ENCODE results near the gene FHOD3. TPM values are rescaled to one million over a fixed set of nuclear protein-coding genes. Genes with fewer than 3 reads are reported as not detected.

The FHOD3 gene
- total and polyA plus RNA-seq, 7 donors, result 5.4 to 98.2 (median 20.2) TPM

DNA sequence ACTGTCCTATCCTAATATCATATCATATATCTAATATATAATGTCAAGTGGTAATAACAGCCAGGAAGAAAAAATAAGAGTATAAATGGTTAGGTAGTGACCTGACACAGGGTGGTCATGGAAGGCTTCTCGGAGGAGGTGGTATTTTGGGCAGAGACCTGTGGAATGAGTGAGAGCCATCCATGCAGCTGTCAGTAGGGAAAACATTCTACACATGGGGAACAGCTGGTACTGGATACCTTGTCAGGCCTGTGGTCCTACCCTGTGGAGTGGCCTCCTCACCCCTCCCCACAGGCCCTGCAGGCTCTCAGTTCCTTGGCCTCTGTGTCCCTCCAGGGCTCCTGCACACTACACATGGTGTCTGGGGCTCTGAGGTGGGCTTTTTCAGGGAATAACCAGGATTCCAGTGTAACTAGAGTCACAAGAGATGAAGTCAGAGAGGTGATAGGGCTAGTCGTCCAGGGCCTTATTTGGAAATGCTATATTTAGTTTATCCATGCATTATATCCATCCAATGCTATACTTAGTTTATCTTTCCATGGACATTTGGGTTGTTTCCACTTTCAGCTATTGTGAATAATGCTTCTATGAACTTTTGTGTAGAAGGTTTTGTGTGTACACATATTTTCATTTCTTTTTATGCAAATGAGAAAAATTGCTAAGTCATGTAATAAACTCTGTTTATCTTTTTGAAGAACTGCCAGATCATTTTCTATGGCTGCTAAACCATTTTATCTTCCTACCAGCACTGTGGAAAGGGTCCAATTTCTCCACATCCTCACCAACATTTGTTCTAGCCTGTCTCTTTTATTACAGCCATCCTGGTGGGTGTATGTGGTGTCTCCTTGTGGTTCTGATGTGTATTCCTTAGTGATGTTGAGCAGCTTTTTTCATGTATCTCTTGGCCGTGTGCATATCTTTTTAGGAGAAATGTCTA lies 455.7 kb downstream of the FHOD3 start:
- DNase-seq (no peak), ATAC-seq (peak in 1 of 4 donors; percentile 58)
- intact Hi-C loops (cut with DNase I), result no loop called here
- Histone ChIP-seq H3K36me3 (ENCODE audit: insufficient read depth in 1 of 2, low read depth in 1 of 2) (no peaks in the 10 kb centered on the region), H3K4me1 (peaks cover 6% of the 10 kb centered on the region), H3K9me3 (no peaks in the 10 kb centered on the region), H3K4me3 (no peak overlapping the region), H3K27ac (no peak overlapping the region), H3K27me3 (ENCODE audit: insufficient read depth in 3 of 3, low read length in 2 of 3) (no peaks in the 10 kb centered on the region)
- 46 to 63% (median 55%) methylated on average over 3 of the region's 3 CpGs for WGBS, 3 donors
- TF ChIP-seq, protein P1, sequence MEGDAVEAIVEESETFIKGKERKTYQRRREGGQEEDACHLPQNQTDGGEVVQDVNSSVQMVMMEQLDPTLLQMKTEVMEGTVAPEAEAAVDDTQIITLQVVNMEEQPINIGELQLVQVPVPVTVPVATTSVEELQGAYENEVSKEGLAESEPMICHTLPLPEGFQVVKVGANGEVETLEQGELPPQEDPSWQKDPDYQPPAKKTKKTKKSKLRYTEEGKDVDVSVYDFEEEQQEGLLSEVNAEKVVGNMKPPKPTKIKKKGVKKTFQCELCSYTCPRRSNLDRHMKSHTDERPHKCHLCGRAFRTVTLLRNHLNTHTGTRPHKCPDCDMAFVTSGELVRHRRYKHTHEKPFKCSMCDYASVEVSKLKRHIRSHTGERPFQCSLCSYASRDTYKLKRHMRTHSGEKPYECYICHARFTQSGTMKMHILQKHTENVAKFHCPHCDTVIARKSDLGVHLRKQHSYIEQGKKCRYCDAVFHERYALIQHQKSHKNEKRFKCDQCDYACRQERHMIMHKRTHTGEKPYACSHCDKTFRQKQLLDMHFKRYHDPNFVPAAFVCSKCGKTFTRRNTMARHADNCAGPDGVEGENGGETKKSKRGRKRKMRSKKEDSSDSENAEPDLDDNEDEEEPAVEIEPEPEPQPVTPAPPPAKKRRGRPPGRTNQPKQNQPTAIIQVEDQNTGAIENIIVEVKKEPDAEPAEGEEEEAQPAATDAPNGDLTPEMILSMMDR (IDR thresholded peaks at IDR 0.05), result no peak

DNA sequence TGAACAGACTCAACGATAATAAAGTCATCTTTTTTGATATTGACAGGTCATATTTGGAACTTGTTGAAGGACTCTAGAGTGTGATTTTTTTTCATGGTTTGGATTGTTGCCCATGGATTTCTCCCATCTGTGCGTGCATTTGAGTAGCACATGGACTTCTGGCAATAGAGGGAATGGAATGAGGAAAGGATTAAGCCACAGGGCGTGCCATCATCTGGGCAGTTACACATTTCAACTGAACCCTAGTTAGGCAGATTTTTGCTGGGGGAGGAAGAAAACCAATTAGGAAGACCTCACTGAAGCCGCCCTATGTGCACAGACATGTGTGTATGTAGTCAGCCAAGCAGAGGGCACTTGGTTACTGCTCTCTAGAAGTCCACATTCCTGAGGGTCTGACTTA lies 458.7 kb downstream of the FHOD3 start:
- H3K9me3 ChIP-seq, result no peaks in the 10 kb centered on the region
- H3K27ac ChIP-seq, result no peak overlapping the region
- peak in 3 of 4 donors; percentile 26 to 48 (median 47) for ATAC-seq

DNA sequence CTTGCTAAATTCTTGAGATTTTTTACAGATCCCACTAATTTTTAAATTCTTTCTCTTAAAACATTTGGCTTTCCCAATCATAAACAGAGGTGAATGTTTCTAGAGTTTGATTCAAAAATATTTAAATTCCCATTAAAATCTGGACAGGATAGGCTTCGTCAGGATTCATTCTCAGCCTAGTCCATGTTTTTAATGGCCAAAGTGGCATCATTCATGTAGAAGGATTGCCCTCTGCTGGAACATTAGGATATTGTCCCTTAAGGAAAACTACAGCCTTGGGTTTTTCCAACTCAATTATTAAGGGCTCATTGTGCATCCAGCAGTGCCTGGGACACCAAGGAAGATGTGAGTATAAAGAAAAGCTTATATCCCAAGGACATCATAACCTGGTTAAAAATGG lies 459.6 kb downstream of the FHOD3 start:
- Histone ChIP-seq H3K27me3 (ENCODE audit: insufficient read depth in 3 of 3, low read length in 2 of 3) (no peaks in the 10 kb centered on the region), H3K4me1 (peaks cover 6% of the 10 kb centered on the region), H3K36me3 (ENCODE audit: insufficient read depth in 1 of 2, low read depth in 1 of 2) (no peaks in the 10 kb centered on the region), H3K4me3 (no peak overlapping the region), H3K9me3 (no peaks in the 10 kb centered on the region), H3K27ac (no peak overlapping the region)
- ATAC-seq (peak; percentile 71 to 91 (median 79)), DNase-seq (no peak)
- intact Hi-C loops (cut with DNase I), result loop anchor here (2.0 to 5.0 kb wide), 2 partner anchors 68 to 70 kb away; no protein-coding TSS in a partner anchor
- 37 to 61% (median 47%) methylated on average over 1 of the region's 1 CpG for WGBS, 3 donors
- TF ChIP-seq, protein P1 (IDR thresholded peaks at IDR 0.05), result peak; percentile 72

More for the DNA sequence above, 458.7 kb downstream of the FHOD3 start:
- no peak for DNase-seq
- Histone ChIP-seq H3K27me3 (ENCODE audit: insufficient read depth in 3 of 3, low read length in 2 of 3) (no peaks in the 10 kb centered on the region), H3K4me1 (peaks cover 6% of the 10 kb centered on the region), H3K36me3 (ENCODE audit: insufficient read depth in 1 of 2, low read depth in 1 of 2) (no peaks in the 10 kb centered on the region), H3K4me3 (no peak overlapping the region)
- WGBS, 3 donors, result 36 to 59% (median 43%) methylated on average over 4 of the region's 4 CpGs
- TF ChIP-seq, protein P1 (IDR thresholded peaks at IDR 0.05), result no peak
- intact Hi-C loops (cut with DNase I), result loop anchor here (2.0 to 5.0 kb wide), 2 partner anchors 67 to 69 kb away; no protein-coding TSS in a partner anchor

DNA sequence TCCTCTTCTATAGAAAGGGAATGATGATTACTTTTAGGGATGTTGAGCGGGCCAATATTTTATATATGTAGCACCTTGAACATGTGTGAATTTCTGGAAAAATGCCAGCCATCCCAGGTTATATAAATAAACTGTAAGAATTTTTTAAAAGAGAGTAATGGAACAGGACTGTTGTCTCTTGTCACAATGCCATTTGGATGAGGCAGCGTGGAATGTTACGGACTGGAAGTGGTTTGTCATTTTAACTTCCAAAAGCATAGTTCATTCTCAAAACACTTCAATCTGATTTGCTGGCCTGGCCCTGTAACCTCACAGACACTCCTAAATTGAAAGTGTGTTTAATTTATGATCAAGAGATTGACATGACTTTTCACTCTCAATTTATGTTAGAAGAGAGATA lies 460.5 kb downstream of the FHOD3 start:
- Histone ChIP-seq H3K36me3 (ENCODE audit: insufficient read depth in 1 of 2, low read depth in 1 of 2) (no peaks in the 10 kb centered on the region), H3K27me3 (ENCODE audit: insufficient read depth in 3 of 3, low read length in 2 of 3) (no peaks in the 10 kb centered on the region), H3K27ac (no peak overlapping the region), H3K9me3 (no peaks in the 10 kb centered on the region), H3K4me1 (peaks cover 6% of the 10 kb centered on the region), H3K4me3 (no peak overlapping the region)
- intact Hi-C loops (cut with DNase I), result loop anchor here (2.0 to 5.0 kb wide), 2 partner anchors 69 to 71 kb away; no protein-coding TSS in a partner anchor
- ATAC-seq (no peak), DNase-seq (no peak)
- TF ChIP-seq, protein P1 (IDR thresholded peaks at IDR 0.05), result no peak
- 66 to 73% (median 69%) methylated on average over 3 of the region's 3 CpGs for WGBS, 3 donors
